Activated effector memory CD4-positive, alpha-beta T cell treated with Interleukin-2 at 50 U/mL for 16 hours (primary cell): ENCODE measurements around the gene CCDC141.

ENCODE experiments used
- DNase-seq: peaks from one replicate; pipeline ENCODE4 v3.0.0-alpha.2; 2020

The CCDC141 gene

DNA sequence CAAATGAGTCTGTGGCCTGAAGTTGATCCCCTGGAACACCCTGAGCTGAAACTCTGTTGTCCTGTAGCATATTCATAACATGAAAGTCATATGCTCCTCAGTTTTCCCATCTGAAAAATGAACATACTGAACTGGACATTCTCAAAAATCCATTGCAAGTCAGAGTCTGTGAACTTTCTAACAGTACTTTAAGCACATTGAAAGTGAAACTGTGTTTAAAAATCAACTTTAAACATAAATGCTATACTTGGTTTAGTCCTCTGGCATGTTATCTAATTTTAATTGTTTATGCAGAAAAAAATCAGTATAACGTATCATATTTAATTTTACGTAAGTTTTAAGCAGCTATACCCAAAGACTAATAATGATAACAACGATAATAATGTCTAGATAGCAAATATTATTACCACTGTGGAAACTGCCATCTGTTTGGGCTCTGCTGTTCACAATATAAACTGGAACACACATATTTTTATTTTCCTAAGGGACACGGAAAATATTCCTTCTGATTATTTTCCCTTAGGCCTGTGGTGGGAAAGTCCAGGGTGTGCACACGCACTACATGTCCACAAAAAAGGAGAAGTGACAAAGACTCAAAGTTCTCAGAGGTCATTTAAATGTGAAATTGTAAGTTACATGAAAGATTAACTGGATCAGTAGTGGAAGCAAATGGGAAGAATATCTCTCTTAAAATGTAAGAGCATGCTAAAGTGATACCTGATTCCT is 186.6 kb downstream of the CCDC141 start:
- no peak for DNase-seq

DNA sequence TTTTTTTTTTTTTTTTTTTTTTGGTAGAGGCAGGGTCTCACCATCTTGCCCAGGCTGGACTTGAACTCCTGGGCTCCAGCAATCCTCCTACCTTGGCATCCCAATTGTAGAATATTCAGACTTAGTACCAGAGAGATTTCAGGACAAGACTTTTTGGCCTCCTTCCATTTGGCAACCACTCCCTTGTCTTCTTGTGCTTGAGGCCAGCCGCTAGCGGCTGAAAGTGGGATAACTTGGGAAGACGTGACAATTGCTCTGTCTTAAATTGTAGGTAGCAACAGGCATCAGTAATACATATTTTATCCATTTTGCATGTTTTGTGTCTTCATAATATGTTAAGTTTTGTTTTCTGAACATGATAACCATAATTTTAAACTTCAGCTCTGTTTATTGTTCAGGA is 189.4 kb downstream of the CCDC141 start:
- DNase-seq, result no peak

GRCh38 chr2:178859730-178860129 is 190.2 kb downstream of the CCDC141 start:
- DNase-seq, result no peak

GRCh38 chr2:178858896-178859625 is 190.9 kb downstream of the CCDC141 start:
- no peak for DNase-seq

DNA sequence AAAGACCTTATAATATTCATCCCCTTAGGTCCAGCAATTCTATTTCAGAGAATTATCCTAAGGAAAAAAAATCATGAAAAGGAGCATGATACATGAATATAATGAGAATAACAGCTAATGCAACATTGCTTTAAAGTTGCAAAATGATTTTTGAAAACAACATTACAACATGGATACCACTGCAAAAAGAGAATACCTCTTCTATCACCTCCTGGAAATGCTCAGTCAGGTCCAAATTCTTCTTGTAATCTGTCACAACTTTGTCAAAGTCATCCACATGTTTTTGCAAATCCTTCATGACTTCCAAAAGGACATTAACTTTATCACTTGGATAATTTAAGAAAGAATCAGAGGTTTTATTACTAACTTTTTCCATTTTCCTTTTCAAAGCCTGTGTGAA is 194.8 kb downstream of the CCDC141 start:
- DNase-seq, result no peak

DNA sequence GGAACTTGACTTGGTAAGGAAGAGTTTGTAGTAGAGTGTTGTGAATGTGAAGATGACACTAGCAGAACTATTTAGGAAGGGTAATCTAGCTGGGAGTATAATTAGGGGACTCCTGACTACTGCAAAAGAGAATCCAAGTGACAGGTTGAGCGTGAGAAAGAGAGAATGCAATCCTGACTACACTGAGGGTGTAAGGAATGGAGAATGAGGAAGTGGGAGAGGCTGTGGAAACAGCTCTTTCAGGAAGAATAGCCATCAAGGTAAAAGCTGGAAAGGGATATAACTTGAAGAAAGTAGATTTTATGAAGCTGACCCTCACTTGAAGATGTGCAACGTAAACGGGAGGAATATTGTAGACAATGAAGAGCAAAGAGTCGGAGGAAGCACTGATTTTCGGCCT is 201.6 kb downstream of the CCDC141 start:
- no peak for DNase-seq

DNA sequence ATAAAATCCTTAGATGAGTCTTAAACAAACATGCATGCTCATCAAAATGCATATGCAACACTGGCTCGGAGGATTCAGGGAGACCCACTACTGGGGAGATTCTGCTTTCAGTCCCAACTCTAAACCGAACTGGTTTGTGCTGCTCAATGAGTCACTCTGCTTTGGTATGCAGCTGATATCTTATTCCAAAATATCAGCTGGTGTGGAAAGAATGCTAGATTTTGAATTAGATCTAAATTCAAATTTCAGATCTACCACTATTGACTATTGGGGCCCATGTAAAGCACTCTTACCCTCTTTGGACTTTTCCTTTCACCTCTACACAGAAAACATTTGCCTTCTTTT is 203.5 kb downstream of the CCDC141 start:
- no peak for DNase-seq

DNA sequence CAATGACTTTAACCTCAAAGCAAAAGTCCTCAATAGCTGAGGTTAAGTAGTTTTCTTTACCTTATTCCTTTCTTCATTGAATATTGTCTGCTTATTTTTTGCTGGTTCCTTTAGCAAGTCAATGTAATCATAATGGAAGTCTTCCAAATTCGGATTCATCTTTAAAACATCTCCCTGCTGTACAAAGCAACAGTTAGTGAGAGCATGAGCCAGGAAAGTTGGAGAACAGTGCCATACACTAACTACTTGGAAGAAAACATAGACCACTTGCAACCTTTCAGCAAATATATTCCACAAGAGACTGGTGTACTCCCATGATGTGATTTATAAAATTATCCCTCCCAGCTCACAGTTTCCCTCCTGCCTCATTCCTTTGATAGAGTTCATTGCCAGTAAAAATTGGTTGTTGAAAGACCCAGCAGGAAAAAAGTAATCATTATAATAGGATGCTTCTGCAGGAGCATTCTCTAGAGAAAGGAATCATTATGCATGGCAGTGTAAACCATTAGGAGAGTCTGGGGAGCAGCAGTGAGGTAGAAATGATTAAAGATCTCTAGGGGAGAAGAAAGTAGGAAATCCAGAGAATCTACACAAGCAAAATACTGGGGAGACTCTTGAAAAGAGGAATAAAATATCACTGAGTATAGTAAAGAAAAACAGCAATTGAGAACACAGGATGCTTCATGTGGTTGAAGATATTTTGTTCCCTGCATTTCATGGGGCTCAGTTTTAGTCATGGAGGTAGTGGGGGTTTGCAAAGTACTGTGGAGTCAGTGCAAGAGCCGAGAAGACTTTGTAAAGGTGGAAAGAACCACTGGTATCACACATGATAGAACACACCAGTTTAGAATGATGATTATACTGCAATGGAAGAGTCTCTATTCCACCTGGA is 204.1 kb downstream of the CCDC141 start:
- no peak for DNase-seq

- DNase-seq, result no peak
Observed at GRCh38 chr2:178844701-178845100, 205.2 kb downstream of the CCDC141 start.

DNA sequence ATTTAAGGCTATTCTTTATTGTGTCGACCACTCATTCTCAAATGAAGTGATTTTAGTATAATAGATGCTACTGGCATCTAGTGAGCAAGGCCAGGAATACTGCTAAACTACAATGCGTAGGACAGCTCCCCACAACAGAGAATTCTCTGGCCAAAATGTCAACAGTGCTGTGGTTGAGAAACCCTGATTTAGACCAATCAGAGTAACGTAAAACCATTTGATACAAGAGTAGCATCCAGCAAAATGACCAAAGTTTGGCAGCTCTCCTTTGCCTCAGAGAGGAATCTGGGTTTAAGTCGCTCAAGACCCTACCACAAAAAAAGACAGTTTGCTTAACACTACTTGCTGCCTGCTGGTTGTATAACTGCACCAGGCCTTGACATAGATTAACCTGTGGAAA is 205.7 kb downstream of the CCDC141 start:
- DNase-seq, result no peak

DNA sequence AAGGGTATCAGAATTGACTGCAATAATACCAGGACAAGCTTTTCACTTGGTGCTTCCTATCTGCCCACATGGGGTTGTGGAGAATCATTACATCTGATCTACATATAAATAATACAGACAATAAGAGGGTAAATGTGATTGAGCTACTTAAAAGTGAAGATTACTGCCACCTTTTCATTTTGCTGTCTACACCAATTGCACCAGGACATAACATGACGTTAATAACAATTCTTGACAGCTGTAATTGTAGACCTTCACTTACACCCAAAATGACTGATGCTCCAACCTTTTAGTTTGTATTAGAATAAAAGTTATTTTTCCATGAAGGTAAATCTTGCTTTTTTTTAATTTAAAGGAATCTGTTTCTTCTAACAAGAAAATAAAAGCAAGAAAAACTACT is 206.2 kb downstream of the CCDC141 start:
- DNase-seq, result no peak

DNA sequence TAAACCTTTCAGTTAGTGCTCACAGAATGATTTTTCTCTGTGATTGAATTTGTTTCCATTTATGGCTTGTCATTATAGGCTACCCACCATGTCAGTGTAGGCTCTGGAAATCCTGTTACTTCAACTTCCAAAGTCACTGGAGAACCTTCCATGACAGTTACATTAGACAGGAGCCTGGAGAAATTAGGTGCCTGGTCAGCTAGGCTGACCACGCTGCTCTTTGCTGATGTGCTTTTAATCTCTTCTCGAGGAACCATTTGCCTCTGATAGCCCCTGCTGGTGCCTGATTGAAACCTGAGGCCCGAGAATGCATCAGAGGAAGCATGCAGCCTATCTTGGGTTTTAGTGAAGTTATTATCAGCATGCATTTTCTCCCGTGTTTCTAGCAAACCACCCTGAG is 213.1 kb downstream of the CCDC141 start:
- DNase-seq, result no peak

DNA sequence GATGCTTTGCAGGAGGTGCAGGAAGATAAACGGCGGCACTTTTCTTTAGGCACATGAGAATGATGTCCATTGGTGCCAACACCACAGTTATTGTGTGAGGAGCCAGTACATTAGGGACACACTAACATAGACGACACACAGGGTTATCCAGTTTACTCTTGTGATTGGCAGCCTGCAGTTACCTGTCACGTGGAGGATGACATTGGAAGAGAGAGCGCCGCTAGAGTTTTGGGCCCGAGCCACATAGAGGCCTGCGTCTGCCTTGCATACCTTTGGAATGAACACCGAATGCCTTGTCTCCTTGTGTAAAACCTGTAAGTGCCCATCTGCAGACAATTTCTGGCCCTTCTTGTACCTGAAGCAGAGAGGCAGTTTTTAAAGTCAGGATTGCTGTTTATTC is 215.9 kb downstream of the CCDC141 start:
- DNase-seq, result no peak

GRCh38 chr2:178833382-178833781 is 216.6 kb downstream of the CCDC141 start:
- no peak for DNase-seq

GRCh38 chr2:178830451-178830850 is 219.5 kb downstream of the CCDC141 start:
- DNase-seq, result no peak

DNA sequence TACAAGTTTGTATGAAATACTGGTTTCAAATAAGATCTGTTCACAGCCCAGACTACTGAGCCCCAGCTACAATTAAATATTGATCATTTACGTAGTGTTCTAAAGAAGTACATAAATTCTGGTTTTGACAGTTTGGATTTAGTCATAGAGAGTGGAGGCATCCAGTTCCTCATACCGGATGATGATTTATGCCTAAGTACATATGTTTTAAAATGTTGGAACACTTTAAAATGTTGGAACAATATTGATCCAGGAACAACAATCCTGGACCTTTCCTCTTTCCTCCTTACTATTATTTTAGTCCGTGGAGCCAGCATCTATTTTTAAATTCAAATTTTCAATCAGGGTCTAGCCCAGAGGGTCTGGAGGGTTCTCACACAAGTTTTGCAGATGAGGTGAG is 220.0 kb downstream of the CCDC141 start:
- DNase-seq, result no peak

DNA sequence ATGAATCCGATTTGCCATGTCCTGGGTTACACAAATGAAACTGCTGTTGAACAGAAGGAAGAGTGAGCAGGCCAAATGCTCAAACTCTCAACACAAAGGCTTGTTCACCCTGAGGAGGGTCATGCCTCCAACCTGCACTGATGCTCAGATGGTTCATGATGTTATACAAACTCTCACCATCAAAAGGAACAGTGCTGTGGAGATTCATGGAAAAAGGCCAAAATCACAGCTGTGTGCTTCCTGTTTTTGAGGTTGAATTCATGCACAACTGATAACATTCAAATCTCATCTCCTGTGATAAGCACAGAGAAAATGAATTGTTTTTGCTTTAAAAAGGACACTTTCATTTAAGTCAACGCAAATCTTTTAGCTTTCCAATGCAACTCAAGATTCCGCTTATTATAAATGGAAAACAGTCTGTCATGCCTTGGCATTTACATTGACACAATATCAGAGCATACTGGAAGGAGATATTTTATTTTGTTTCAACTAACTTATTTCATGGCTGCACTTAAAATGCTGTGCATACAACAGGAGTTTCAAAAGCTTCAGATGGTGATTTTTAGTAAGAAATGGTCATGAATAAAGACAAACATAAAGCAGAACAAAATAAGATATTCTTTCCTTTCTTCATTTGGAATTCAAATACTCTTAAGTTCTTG is 220.5 kb downstream of the CCDC141 start:
- DNase-seq, result no peak

GRCh38 chr2:178828486-178828881 is 221.5 kb downstream of the CCDC141 start:
- no peak for DNase-seq

DNA sequence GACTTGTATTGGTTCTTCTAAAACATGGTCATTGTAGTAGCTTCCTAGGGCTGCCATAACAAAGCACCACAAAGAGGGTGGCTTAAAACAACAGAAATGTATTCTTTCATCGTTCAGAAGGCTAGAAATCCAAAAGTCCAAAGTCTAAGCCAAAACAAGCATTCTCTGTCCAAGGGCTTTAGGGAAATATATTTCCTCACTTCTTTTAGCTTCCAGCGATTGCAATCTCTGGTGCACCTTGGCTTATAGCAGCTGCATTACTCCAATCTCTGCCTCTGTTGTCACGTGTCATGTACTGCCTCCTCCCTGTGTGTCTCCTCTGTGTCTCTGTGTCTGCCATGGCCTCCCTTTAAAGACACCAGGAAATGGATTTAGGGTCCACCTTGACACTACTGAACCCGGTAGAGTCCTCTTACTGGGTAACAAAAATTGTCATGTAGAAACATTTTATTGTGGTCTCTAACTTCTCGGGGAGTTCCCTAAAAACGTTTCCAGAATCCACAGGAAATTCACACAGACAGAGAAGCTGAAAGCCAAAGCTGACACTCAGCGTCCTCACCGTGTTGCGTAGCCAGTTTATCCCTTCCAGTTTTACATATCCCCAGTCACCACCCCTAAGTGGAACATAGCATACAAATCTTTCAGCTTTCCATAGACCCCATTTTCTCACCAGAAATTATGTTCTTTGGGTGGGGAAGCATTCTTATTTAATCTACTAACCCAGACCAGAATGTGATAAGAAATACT is 222.0 kb downstream of the CCDC141 start:
- no peak for DNase-seq

GRCh38 chr2:178827111-178827510 is 222.8 kb downstream of the CCDC141 start:
- DNase-seq, result no peak

DNA sequence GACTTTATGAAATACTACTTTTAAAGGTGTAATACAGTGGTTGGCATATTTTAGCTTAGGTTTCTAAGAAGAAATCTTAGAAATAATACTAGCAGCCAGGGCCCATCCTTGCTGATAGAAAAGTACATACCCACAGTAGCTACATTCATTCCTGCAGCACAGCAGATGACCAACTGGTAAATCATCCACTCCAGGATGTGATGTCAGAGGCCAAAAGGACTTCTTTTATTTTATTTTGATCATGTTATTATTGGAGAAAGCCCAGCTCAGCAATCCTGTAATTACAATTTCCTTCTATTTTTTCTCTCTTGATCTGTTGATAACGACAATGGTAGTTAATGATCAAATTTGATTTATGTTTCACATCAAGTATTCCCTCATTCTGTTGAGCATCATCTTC is 224.8 kb downstream of the CCDC141 start:
- DNase-seq, result no peak

DNA sequence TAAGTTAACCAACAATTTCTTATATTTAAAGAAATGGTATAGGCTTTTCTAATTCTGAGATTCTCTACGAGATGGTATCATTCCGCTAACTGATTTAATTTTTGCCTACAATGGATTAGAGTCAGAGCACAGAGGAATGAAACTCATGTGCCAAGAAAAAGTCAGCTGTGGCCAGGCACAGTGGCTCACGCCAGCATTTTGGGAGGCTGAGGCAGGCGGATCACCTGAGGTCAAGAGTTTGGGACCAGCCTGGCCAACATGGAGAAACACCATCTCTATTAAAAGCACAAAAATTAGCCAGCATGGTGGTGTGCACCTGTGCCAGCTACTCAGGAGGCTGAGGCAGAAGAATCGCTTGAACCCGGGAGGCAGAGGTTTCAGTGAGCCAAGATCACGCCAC is 225.8 kb downstream of the CCDC141 start:
- DNase-seq, result no peak

- no peak for DNase-seq
Observed at GRCh38 chr2:178819992-178820391, 229.9 kb downstream of the CCDC141 start.
